ENCODE data around the gene TIAM2. TPM values are rescaled to one million over a fixed set of nuclear protein-coding genes. Genes with fewer than 3 reads are reported as not detected.

TIAM2 gene
- total RNA-seq, 1 experiment from 2014 or later = 9.1 TPM

DNA sequence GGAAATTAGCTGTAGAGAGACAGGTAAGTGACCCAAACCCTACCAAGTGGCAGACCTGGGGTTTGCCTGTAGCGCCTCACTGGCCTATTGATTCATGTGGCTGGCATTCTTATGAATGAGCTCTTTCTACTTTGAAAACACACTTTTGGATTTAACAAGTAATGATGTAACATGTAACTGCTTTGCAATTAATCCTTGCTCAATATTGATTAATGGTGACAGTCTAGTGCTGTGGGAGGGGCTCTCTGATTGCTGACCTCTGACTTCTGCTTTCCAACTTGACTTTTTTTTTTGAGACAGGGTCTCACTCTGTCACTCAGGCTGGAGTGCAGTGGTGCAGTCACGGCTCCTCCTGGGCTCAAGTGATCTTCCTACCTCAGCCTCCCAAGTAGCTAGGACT lies 82.7 kb downstream of the TIAM2 start:
- Histone ChIP-seq H3K4me3 (ENCODE audit: low read depth, low read length, poor library complexity, severe bottlenecking) (no peak overlapping the region), H3K9me3 (ENCODE audit: low read depth, low read length, poor library complexity, severe bottlenecking) (no peaks in the 10 kb centered on the region), H3K27me3 (replicated peaks; ENCODE audit: insufficient read depth, low read depth, low read length, poor library complexity) (no peaks in the 10 kb centered on the region), H3K36me3 (ENCODE audit: insufficient read depth, low read length, poor library complexity, severe bottlenecking) (no peaks in the 10 kb centered on the region), H3K4me1 (ENCODE audit: insufficient read depth, low read length, poor library complexity, severe bottlenecking) (no peaks in the 10 kb centered on the region), H3K27ac (ENCODE audit: low read depth, low read length, poor library complexity, severe bottlenecking) (no peak overlapping the region)
- CTCF ChIA-PET = no interaction called here
- POLR2A ChIA-PET (ENCODE audit: low non-redundant PET) = no interaction called here
- no peak for TF ChIP-seq CTCF (conservative IDR thresholded peaks at IDR 0.05; ENCODE audit: low read depth, low read length)
- TF ChIP-seq EZH2 (IDR thresholded peaks at IDR 0.05; ENCODE audit: borderline replicate concordance, low read depth, low read length, poor library complexity, severe bottlenecking) = no peak
- DNase-seq (ENCODE audit: low spot score) = no peak
- BruUV-seq (replicated peaks) = no TSS peak
- intact Hi-C loops (cut with micrococcal nuclease; ENCODE audit: unreplicated experiment) = no loop called here

- intact Hi-C loops (cut with micrococcal nuclease; ENCODE audit: unreplicated experiment) = no loop called here
- Histone ChIP-seq H3K4me3 (ENCODE audit: low read depth, low read length, poor library complexity, severe bottlenecking) (no peak overlapping the region), H3K27me3 (replicated peaks; ENCODE audit: insufficient read depth, low read depth, low read length, poor library complexity) (no peaks in the 10 kb centered on the region), H3K36me3 (ENCODE audit: insufficient read depth, low read length, poor library complexity, severe bottlenecking) (no peaks in the 10 kb centered on the region), H3K9me3 (ENCODE audit: low read depth, low read length, poor library complexity, severe bottlenecking) (no peaks in the 10 kb centered on the region), H3K27ac (ENCODE audit: low read depth, low read length, poor library complexity, severe bottlenecking) (no peak overlapping the region), H3K4me1 (ENCODE audit: insufficient read depth, low read length, poor library complexity, severe bottlenecking) (no peaks in the 10 kb centered on the region)
- BruUV-seq (replicated peaks) = no TSS peak
- POLR2A ChIA-PET (ENCODE audit: low non-redundant PET) = no interaction called here
- no peak for DNase-seq (ENCODE audit: low spot score)
- no peak for TF ChIP-seq EZH2 (IDR thresholded peaks at IDR 0.05; ENCODE audit: borderline replicate concordance, low read depth, low read length, poor library complexity, severe bottlenecking)
- no peak for TF ChIP-seq CTCF (conservative IDR thresholded peaks at IDR 0.05; ENCODE audit: low read depth, low read length)
- CTCF ChIA-PET = no interaction called here
Observed at GRCh38 chr6:155078331-155078745, 83.2 kb downstream of the TIAM2 start.

DNA sequence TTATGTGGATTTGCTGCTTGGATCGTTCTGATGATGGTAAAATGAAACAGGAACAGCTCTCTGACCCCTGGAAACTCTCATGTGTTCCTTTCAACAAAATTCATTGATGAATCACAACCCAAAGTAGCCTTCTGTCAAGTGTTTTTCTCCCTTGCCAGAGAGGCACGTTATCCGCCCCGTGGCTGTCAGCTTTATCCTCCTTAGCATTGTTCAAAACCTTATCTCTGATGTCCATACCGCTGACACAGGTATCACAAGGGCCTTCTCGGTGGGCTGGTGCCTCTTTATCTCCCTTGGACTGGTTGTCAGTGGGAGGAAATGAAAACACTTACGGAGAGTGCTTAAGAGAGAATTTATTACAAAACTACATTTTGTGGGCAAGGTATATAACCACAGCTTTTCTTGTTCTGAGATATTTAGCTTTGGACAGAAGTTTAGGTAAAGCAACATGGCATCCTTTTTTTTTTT lies 84.9 kb downstream of the TIAM2 start:
- no peak overlapping the region for H3K4me3 ChIP-seq (ENCODE audit: low read depth, low read length, poor library complexity, severe bottlenecking)
- no peak for TF ChIP-seq EZH2 (IDR thresholded peaks at IDR 0.05; ENCODE audit: borderline replicate concordance, low read depth, low read length, poor library complexity, severe bottlenecking)
- TF ChIP-seq CTCF (conservative IDR thresholded peaks at IDR 0.05; ENCODE audit: low read depth, low read length) = no peak
- H3K9me3 ChIP-seq (ENCODE audit: low read depth, low read length, poor library complexity, severe bottlenecking) = no peaks in the 10 kb centered on the region
- no peaks in the 10 kb centered on the region for H3K27me3 ChIP-seq (replicated peaks; ENCODE audit: insufficient read depth, low read depth, low read length, poor library complexity)
- POLR2A ChIA-PET (ENCODE audit: low non-redundant PET) = no interaction called here
- no TSS peak for BruUV-seq (replicated peaks)
- H3K4me1 ChIP-seq (ENCODE audit: insufficient read depth, low read length, poor library complexity, severe bottlenecking) = no peaks in the 10 kb centered on the region
- no peaks in the 10 kb centered on the region for H3K36me3 ChIP-seq (ENCODE audit: insufficient read depth, low read length, poor library complexity, severe bottlenecking)
- no peak for DNase-seq (ENCODE audit: low spot score)
- intact Hi-C loops (cut with micrococcal nuclease; ENCODE audit: unreplicated experiment) = no loop called here
- no peak overlapping the region for H3K27ac ChIP-seq (ENCODE audit: low read depth, low read length, poor library complexity, severe bottlenecking)
- CTCF ChIA-PET = no interaction called here

All from A673 (cell line).